DOHH2 (cell line): ENCODE measurements around the gene ITPA.

ENCODE experiments used
- EZH2phosphoT487 ChIP-seq: fragments of 200-600 bp; sonication (generic); IDR thresholded peaks from 2 replicates; pipeline ENCODE4 v1.6.1; 2017; ENCODE audit warnings: borderline replicate concordance, mild to moderate bottlenecking, antibody characterized with exemption, low read length, moderate library complexity, mixed read lengths
- TF ChIP-seq, protein P1 (sequence below): fragments of 200-600 bp; sonication (generic); IDR thresholded peaks from one replicate; pipeline ENCODE4 v1.5.1; 2014; ENCODE audit warnings: antibody characterized with exemption, mild to moderate bottlenecking, low read depth, low read length; ENCODE audit not compliant: poor library complexity, severe bottlenecking

DNA sequence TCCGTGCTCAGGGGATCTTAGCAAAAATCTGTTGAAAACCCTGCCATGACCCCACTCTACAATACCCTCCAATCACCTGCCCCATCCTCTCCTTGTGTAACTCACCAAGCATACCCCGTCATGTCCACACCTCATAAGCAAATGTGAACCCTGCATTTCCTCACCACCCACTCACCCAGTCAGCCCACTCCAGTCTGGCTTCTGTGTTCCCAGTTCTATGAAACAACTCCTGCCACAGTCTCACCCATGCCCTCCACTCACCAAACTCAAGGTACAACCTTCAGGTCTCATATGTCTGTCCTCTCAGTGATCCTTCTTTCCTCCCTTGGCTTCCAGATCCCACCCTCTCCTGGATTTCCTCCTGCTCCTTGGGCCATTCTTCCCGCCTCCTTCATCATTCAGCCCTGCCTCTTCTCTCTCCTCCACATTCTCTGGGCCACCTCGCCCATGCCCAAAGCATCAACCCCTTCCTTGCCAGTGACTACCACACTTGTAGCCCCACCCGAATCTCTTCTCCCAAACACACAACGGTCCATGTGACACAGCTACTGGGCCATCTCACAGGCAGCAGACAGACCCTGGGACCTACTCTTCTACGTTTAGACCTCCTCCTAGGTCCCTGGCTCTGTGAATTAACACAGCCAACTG is 13.6 kb upstream of the ITPA start:
- TF ChIP-seq, protein P1, sequence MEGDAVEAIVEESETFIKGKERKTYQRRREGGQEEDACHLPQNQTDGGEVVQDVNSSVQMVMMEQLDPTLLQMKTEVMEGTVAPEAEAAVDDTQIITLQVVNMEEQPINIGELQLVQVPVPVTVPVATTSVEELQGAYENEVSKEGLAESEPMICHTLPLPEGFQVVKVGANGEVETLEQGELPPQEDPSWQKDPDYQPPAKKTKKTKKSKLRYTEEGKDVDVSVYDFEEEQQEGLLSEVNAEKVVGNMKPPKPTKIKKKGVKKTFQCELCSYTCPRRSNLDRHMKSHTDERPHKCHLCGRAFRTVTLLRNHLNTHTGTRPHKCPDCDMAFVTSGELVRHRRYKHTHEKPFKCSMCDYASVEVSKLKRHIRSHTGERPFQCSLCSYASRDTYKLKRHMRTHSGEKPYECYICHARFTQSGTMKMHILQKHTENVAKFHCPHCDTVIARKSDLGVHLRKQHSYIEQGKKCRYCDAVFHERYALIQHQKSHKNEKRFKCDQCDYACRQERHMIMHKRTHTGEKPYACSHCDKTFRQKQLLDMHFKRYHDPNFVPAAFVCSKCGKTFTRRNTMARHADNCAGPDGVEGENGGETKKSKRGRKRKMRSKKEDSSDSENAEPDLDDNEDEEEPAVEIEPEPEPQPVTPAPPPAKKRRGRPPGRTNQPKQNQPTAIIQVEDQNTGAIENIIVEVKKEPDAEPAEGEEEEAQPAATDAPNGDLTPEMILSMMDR, result no peak
- TF ChIP-seq EZH2phosphoT487, result no peak
